ENCODE data around the gene CABP4. TPM values are rescaled to one million over a fixed set of nuclear protein-coding genes. Genes with fewer than 3 reads are reported as not detected.

Gene CABP4
- total and polyA plus RNA-seq, 2 donors (not counting 3 experiments of a cell fraction or from before 2014, with no cell fraction given): 2.4 to 5.0 TPM

DNA sequence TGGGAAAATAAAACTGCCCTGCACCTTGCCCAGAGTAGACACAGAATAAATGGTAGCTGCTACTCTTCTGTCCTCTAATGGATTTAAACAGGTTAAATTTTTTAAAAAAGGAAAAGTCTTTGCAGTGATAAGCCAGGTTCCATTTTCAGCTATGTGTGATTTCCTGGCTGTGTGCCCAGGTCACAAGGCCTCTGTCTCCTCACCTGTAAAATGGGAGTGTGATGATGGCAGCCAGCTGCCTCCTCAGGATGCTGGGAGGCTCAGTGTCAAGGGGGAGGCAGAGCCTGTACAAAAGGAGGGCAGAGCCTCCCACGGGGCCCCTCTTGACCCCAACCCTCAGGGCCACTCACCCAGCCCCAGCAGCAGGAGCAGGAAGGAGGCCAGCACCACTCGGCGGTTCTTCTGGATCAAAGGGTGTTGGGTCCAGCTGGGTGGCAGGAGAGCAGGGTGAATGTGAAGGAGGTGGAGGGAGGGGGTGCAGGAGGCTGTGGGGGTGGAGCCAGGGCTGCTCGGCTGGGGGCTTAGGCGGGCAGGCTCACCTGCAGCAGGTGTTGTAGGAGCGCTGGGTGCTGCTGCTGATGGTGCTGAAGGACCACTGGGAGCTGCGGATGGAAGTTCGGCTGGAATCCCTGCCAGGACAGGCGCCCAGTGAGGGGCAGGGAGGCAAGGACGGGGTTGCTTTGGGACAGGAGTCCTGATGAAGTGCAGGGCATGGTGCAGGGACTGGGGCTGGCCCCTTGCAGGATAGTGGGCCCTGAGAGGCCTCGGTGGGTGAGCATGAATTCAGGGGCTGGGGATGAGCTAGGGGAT, 12.0 kb downstream of the CABP4 start:
- Histone ChIP-seq H2AFZ (ENCODE audit: low read depth, low read length) (no peak overlapping the region), H3K27me3 (ENCODE audit: control insufficient read depth in 2 of 2, insufficient read depth in 2 of 2, low read length in 2 of 2) (no peaks in the 10 kb centered on the region), H3K79me2 (ENCODE audit: control insufficient read depth, insufficient read depth, low read length) (no peaks in the 10 kb centered on the region), H3K27ac (ENCODE audit: insufficient read depth, low read depth, low read length) (no peak overlapping the region), H4K20me1 (replicated peaks; ENCODE audit: control insufficient read depth, extremely low read depth, insufficient read depth, low read length) (no peaks in the 10 kb centered on the region), H3K36me3 (ENCODE audit: control insufficient read depth in 2 of 2, extremely low read depth in 1 of 2, insufficient read depth in 2 of 2, low read length in 2 of 2) (no peaks in the 10 kb centered on the region), H3K9me1 (replicated peaks; ENCODE audit: control insufficient read depth, extremely low read depth, insufficient read depth, low read length) (no peaks in the 10 kb centered on the region), H3K4me3 (replicated peaks in 1 of 3; ENCODE audit: insufficient read depth in 1 of 3, low read depth in 1 of 3, low read length in 3 of 3) (no peak overlapping the region), H3K9me3 (replicated peaks; ENCODE audit: control insufficient read depth, insufficient read depth, low read length) (no peaks in the 10 kb centered on the region), H3K9ac (replicated peaks; ENCODE audit: extremely low read depth, insufficient read depth, low read length) (no peak overlapping the region), H3K4me1 (ENCODE audit: control insufficient read depth, extremely low read depth, insufficient read depth, low read length) (peaks cover 19% of the 10 kb centered on the region), H3K4me2 (ENCODE audit: insufficient read depth, low read length) (no peak overlapping the region)
- no peak for DNase-seq (ENCODE audit: low read depth, low spot score)
- no peak for FAIRE-seq
- intact Hi-C loops (cut with micrococcal nuclease): loop anchor here (5.0 kb wide), 1 partner anchor 95 kb away; no protein-coding TSS in a partner anchor
- ChIA-PET POLR2A (no interaction called here), CTCF (interaction anchor here (1.6 to 2.6 kb wide), 2 partner anchors 16 to 66 kb away, joined by 4 to 26 read pairs; partner anchors contain the start of genes AIP and PPP1CA)
- TF ChIP-seq GATA2 (IDR thresholded peaks at IDR 0.05; ENCODE audit: insufficient read depth, insufficient read length, low read depth, low read length) (no peak), POLR2A (IDR thresholded peaks at IDR 0.05; ENCODE audit: low read depth, low read length) (no peak), EZH2 (IDR thresholded peaks at IDR 0.05; ENCODE audit: borderline replicate concordance, low read depth, low read length, severe bottlenecking) (no peak), JUN (IDR thresholded peaks at IDR 0.05; ENCODE audit: borderline replicate concordance, insufficient read depth, insufficient read length, low read depth) (no peak), FOS (IDR thresholded peaks at IDR 0.05; ENCODE audit: borderline replicate concordance, insufficient read depth, low read length) (no peak), POLR2AphosphoS5 (IDR thresholded peaks at IDR 0.05; ENCODE audit: insufficient read depth, low read depth, low read length) (no peak), MYC (IDR thresholded peaks at IDR 0.05; ENCODE audit: low read depth, low read length) (no peak)
- TF ChIP-seq, protein P1, sequence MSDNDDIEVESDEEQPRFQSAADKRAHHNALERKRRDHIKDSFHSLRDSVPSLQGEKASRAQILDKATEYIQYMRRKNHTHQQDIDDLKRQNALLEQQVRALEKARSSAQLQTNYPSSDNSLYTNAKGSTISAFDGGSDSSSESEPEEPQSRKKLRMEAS (IDR thresholded peaks at IDR 0.05; ENCODE audit: insufficient read depth, insufficient read length): no peak
- TF ChIP-seq, protein P2, sequence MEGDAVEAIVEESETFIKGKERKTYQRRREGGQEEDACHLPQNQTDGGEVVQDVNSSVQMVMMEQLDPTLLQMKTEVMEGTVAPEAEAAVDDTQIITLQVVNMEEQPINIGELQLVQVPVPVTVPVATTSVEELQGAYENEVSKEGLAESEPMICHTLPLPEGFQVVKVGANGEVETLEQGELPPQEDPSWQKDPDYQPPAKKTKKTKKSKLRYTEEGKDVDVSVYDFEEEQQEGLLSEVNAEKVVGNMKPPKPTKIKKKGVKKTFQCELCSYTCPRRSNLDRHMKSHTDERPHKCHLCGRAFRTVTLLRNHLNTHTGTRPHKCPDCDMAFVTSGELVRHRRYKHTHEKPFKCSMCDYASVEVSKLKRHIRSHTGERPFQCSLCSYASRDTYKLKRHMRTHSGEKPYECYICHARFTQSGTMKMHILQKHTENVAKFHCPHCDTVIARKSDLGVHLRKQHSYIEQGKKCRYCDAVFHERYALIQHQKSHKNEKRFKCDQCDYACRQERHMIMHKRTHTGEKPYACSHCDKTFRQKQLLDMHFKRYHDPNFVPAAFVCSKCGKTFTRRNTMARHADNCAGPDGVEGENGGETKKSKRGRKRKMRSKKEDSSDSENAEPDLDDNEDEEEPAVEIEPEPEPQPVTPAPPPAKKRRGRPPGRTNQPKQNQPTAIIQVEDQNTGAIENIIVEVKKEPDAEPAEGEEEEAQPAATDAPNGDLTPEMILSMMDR (IDR thresholded peaks at IDR 0.05; ENCODE audit: extremely low read depth in 1 of 2, insufficient read depth in 1 of 2, low read depth in 1 of 2, low read length in 2 of 2): no peak
- BruUV-seq (replicated peaks): no TSS peak
- dilution Hi-C loops (cut with MboI; ENCODE audit: extremely low pct_ligation_motif_present, low sequenced_read_pairs): no loop called here
